Lung microvascular endothelial cell (primary cell): ENCODE results near the gene EHBP1L1. TPM values are rescaled to one million over a fixed set of nuclear protein-coding genes. Genes with fewer than 3 reads are reported as not detected.
"Not testable (repeated sequence)": the region's sequence is repeated elsewhere in the genome, so short reads cannot be mapped to it uniquely, and the experiment has no call there.

Experiments used
- DNase-seq, 2 donors: peaks; one replicate each; pipeline versions ENCODE4 v3.0.0 to v3.0.0-alpha.2; 2010; ENCODE audit warnings: low read depth in 2 of 2
- total RNA-seq: library from RNA; depleted of rRNA; stranded (reverse); fragments of >200 nt; gene quantifications from 2 replicates; pipeline ENCODE4 v1.2.1, GENCODE V29; 2014

EHBP1L1 gene
- total RNA-seq, 1 donor from 2014 or later = 2.0 TPM

- DNase-seq = peak in 1 of 2 donors; percentile 86
Measured at GRCh38 chr11:65560555-65561418, 15.1 kb upstream of the EHBP1L1 start.

- no peak for DNase-seq
Measured at GRCh38 chr11:65562020-65562419, 13.8 kb upstream of the EHBP1L1 start.

- DNase-seq = no peak
Measured at GRCh38 chr11:65562788-65563187, 13.1 kb upstream of the EHBP1L1 start.

- no peak for DNase-seq
Measured at GRCh38 chr11:65563601-65564000, 12.3 kb upstream of the EHBP1L1 start.

GRCh38 chr11:65564879-65565559 is 10.8 kb upstream of the EHBP1L1 start:
- not testable (repeated sequence) for DNase-seq

- peak; percentile 52 to 64 for DNase-seq
Measured at GRCh38 chr11:65565624-65566453, 10.0 kb upstream of the EHBP1L1 start.

GRCh38 chr11:65569164-65569972 is 6.5 kb upstream of the EHBP1L1 start:
- no peak for DNase-seq

GRCh38 chr11:65569973-65570918 is 5.6 kb upstream of the EHBP1L1 start, which contains the start of gene ZNRD2:
Gene ZNRD2, plus strand, starts transcription at chr11:65570477. Its CDS starts 15 bp downstream, at chr11:65570492.
- DNase-seq = peak; percentile 99 to 100

GRCh38 chr11:65571420-65571819 is 4.4 kb upstream of the EHBP1L1 start:
- no peak for DNase-seq

GRCh38 chr11:65571940-65572339 is 3.9 kb upstream of the EHBP1L1 start:
- DNase-seq = peak; percentile 67 to 81

- peak; percentile 82 to 85 for DNase-seq
Measured at GRCh38 chr11:65572356-65573051, 3.3 kb upstream of the EHBP1L1 start, which contains the start of gene FAM89B. Gene FAM89B, plus strand, starts transcription at chr11:65572538. Its CDS starts 132 bp downstream, at chr11:65572670.

- no peak for DNase-seq
Measured at GRCh38 chr11:65573391-65574079, 2.3 kb upstream of the EHBP1L1 start.

GRCh38 chr11:65574109-65574810 is 1.6 kb upstream of the EHBP1L1 start:
- DNase-seq = peak; percentile 90 to 97

- peak in 1 of 2 donors; percentile 37 for DNase-seq
Measured at GRCh38 chr11:65574811-65575567, 864 bp upstream of the EHBP1L1 start.

GRCh38 chr11:65576232-65576866 is 496 bp downstream of the EHBP1L1 start:
- DNase-seq = no peak
